Stimulated activated CD4-positive, alpha-beta T cell treated with anti-CD3 and anti-CD28 coated beads, Interleukin-1b, Interleukin-23, amount 100 ng/mL, for 48 hours (primary cell): ENCODE measurements around the gene CEP55.

Experiments used
- DNase-seq: peaks from one replicate; pipeline ENCODE4 v3.0.0-alpha.2; 2020

CEP55 gene

DNA sequence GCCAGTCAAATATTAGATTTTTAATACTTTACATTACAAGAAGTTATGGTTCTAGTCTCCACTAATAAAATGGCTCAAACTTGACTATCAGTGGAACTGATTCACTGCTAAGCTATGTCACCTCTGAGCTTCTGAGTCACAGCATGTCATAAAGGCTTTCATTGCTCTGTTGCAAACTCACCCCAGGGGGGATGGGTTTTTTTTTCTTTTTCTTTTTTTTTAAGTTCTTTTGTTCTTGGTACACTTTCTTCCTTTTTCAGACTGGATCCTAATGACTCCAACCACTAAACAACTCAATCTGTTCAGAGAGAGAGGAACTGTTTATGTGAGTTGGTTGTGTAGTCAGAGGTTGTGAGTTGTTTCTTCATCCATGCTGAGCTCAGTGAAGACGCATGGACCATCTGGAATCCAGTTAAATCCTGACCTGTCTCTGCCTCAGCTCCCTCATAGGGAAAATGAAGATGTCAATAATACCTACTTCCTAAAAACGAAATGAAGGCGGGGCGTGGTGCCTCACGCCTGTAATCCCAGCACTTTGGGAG is 25.2 kb upstream of the CEP55 start:
- DNase-seq: no peak

GRCh38 chr10:93473161-93473560 is 23.3 kb upstream of the CEP55 start:
- DNase-seq: no peak

GRCh38 chr10:93473804-93474472 is 22.5 kb upstream of the CEP55 start:
- DNase-seq: no peak

DNA sequence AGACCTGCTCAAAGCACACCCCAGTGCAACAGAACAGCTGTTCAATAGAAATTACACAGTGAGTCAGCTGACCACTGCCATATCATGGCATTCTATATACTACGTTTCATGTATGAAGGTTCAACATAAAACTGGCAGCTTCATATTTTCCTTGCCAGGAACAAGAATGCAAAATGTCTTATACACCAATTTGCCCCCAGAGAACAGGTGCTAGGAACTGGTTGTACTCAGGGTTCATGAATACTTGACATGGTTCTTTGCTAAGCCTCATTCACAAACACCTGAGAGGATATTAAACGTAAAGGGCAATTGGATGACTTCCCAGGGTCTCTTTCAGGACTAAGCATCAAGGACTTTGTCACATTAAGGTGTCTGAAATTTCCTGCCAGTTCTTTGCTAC is 21.2 kb upstream of the CEP55 start:
- no peak for DNase-seq

DNA sequence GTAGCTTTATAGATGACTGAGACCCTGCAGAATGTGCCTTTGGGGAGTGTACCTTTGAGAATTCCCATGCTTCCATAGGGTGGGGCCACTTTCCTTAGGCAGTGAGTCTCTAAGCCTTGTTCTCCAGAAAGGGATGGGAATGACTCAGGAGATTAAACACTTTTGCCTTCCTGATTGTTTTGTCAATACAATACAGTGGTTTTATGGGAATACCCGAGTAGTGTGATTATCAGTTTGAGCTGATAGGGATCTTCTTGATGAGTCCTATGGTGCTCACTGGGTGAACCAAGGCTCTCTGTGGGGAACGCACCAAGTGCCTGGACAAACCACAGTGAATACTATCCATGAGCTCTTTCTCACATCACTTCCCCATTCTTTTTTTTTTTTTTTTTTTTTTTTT is 20.5 kb upstream of the CEP55 start:
- no peak for DNase-seq

DNA sequence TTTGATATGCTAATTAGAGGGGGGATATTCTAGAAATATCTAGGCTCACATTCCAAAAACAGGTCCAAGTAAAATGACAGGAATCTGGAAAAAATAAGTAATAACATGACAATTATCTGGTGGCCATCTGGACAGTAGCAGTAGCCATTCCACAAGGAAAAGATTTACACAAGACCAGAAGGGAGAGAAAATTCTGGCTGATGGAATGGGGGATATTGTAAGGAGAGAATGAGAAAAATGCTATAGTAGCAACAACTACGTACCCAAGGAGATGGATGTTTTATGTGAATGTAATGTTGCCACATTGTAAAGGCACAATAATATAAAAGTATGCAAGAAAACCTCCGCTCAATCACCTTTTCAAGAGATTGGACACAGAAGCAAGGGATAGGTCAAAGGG is 19.7 kb upstream of the CEP55 start:
- DNase-seq: no peak

DNA sequence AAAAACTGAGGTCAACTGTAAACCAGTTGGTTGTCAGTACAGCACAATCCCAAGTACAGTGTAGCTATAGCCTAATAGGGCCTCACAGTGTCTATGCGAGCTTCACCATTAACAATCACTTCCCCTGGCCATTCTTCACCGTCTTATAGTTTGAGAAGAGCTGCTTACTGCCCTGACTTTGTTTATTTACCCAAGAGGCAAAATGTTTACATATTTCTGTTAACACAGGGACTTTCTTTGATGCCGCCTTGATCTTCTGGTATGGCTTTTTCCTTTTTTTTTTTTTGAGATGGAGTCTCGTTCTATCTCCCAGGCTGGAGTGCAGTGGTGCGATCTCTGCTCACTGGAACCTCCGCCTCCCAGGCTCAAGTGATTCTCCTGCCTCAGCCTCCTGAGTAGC is 17.5 kb upstream of the CEP55 start:
- no peak for DNase-seq

GRCh38 chr10:93481637-93482144 is 14.7 kb upstream of the CEP55 start:
- no peak for DNase-seq

DNA sequence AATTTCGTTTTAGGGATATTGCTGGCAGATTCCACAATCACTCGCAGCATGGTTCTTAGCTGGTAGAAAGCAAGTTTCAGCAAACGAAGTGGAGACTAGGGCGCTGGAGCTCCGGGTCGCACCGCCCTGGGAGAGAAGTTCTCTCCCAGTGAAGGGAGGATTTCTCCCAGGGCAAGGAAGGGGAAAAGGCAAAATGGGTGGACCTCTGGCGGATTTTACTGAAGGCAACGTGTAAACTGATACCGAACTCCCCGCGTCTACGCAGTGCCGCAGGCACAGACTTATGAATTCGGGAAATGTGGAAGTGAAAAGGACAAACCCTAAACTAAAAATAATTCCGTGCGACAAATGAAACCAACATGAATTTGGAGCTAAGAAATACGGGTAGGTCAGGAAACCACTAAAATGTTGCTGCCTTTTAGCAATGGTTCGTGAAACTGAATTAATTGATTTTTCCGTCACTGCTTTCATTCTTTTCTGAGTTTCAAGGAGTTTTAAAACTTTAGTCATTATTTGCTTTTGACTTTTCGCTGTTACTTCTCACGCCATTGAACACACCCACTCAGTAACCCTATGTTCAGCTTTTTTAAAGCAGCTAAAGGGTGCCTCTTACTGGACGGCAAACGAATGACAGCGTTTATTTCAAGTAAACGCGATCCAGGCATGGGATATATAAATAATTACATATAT is 14.1 kb upstream of the CEP55 start, which contains the start of gene MYOF:
Gene MYOF (minus strand): TSS at position 190 of the 690 bp plus-strand sequence. CDS start 140 bp downstream, at position 50.
- peak; percentile 52 for DNase-seq

GRCh38 chr10:93485690-93486089 is 10.7 kb upstream of the CEP55 start:
- no peak for DNase-seq

DNA sequence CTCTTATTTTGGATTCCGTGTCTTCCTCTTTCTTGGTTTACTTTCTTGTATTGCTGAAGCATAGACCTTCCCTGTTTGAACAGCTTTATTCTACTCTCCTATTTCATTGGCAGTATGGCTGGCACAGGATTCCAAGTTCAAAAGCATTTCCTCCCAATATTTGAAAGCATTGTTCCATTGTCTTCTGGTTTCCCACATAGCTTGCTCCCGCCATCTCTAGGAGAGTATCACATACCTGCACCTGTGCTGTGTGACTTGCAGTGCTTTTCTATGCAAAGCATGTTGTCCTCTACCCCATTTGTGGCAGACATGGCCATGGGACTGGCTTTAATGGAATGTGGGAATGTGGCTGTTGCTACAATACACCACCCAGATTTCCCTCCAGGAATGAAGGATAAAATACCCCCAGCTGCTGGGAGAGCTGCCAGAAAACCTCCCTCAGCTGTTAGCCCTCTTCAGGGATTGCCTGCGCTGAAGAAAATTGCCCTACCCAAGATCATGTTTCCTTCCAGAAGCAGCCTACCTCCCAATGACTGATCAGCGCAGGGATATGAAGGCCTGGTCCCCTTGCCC is 7.4 kb upstream of the CEP55 start:
- no peak for DNase-seq

- no peak for DNase-seq
These were observed 4.8 kb upstream of the CEP55 start for GRCh38 chr10:93491602-93492121.

GRCh38 chr10:93493162-93493561 is 3.2 kb upstream of the CEP55 start:
- DNase-seq: no peak

- no peak for DNase-seq
These were observed 1.9 kb upstream of the CEP55 start for GRCh38 chr10:93494494-93494893.

GRCh38 chr10:93495654-93496321 is 624 bp upstream of the CEP55 start:
- peak; percentile 22 for DNase-seq

- DNase-seq: no peak
These were observed 1.8 kb downstream of the CEP55 start for GRCh38 chr10:93498166-93498565.

DNA sequence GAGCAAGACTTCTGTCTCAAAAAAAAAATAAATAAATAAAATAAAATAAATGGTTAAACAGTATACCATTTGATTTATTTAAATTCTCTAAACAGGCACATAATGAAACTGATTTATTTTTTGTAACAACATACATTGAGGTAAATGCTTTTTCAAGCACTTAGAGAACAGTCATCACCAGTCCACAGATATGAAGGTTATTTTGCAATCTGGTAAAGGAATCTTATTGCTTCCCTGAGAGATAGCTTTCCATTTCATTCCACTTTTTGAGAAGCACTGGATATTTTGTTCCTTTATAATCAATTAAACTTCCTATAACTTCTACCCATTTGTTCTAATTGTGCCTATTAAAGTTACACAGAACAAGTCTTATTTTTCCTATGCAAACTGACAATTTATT is 5.2 kb downstream of the CEP55 start:
- no peak for DNase-seq

GRCh38 chr10:93503075-93503474 is 6.7 kb downstream of the CEP55 start:
- DNase-seq: no peak

GRCh38 chr10:93505075-93505474 is 8.7 kb downstream of the CEP55 start:
- no peak for DNase-seq

DNA sequence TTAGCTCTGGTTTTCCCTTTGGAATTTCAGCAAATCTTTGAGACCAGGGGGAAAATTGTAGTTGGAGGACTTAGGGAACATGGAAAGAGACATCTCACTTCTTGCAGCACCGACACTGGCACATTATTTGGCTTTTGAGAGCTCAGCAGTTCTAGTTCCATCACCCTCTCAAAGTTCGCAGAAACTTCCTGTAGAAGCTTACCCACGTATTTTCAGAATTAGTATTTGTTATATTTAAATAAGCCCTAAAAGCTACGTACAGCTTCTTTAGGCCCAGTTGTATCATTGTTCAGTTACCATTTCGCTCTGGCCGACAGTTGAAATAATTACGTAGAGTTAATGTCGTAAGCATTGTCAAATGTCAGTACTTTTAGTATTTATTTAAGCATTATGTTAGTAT is 13.4 kb downstream of the CEP55 start:
- no peak for DNase-seq

GRCh38 chr10:93512565-93512964 is 16.2 kb downstream of the CEP55 start:
- DNase-seq: no peak

DNA sequence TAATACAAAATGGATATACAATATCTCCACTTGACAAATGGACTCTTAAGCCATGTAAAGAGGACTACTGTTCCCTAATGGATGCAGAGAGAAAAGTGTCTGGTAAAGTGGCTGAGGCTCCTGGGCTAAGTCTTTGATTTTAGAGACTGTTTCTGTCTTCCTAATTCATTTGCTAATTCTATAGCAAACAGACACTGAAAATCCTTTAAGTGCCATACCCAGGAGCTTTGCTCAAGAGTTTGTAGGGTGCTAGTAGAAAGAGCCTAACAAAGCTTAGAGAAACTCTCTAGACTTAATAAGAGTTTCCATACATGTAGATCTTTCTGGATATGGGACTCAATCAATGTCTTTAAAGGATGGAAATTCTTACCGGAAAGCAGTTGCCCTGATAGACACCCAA is 16.7 kb downstream of the CEP55 start:
- no peak for DNase-seq

DNA sequence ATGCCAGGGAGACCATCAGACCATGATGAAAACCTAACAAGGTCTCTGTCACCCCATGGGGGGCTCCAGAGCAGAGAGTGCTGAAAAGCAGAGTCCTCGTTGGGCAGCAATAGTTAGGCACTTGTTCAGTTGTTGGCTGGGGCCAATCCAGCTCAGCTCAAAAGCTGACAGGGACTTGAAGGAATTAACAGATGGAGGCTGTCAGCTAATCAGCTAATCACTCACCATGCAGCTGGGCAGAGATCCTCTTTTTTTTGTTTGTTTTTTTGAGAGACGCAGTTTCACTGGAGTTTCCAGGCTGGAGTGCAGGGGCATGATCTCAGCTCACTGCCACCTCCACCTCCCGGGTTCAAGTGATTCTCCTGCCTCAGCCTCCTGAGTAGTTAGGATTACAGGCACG is 18.1 kb downstream of the CEP55 start:
- DNase-seq: no peak
